Activated naive CD4-positive, alpha-beta T cell treated with Interleukin-2 at 50 U/mL for 16 hours (primary cell): ENCODE results near the gene PLD2.

ENCODE experiments used
- DNase-seq: peaks from one replicate; pipeline ENCODE4 v3.0.0-alpha.2; 2020

The PLD2 gene

DNA sequence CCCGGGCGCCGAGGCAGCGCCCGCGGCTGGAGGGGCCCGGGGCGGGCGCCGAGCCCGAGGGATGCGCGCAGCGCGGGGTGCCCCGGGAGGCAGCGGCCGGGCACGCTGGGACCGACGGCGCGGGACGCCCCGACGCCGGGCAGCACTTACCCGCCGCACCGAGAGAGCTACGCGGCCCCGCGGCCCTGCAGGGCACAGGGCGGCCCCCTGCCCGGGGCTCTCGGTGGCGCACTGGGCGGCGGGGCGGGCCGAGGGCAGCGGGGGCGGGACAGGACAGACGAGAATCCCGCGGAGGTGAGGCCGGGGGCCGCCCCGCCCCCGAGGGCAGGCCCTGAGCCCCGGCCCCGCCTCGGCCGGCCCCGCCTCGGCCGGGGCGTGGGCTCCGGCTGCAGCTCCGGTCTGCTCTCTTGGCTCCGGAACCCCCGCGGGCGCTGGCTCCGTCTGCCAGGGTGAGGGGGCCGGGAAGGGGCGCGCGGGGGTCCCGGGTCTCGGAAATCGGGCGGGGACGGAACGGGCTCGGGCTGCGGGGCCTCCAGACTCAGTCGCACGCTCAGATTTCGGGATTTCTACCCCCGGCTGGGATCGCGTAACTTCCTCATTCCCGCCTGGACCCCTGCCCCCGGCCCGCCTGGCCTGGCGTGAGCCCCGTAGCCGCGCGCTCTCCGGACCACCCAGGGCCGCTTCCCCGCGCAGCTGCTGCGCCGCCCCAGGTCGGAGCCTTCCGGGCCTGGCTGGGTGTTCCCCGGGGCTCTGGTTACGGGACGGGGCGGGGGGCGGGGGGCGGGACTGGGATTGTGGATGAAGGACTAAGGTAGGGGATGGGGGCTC, at the start of gene PLD2:
Gene PLD2 (plus strand): TSS at position 376 of the 828 bp plus-strand sequence. CDS start 621 bp downstream, outside the sequence.
- DNase-seq: peak; percentile 88

- DNase-seq: no peak
These were observed 47.1 kb upstream of the PLD2 start for GRCh38 chr17:4759776-4760236.

DNA sequence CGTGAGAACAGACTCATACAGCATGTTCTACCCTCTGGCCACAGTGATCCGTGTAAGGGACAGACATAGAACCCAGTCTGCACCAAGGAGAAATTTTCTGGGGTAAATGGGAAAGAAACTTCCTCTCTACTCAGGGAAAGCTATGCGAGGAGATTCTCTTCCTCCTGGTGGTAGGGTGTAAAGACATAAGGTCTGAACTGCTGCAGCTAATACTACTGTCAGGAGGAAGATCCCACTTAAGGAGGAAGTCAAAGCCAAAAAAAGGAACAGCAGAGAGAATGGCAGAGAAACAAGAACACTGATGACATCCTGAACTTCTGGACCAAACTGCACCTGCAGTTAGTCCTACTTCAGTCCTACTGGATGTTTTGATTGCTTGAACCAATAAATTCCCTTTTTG, 42.4 kb upstream of the PLD2 start:
- no peak for DNase-seq

- no peak for DNase-seq
These were observed 40.8 kb upstream of the PLD2 start for GRCh38 chr17:4766201-4766600.

DNA sequence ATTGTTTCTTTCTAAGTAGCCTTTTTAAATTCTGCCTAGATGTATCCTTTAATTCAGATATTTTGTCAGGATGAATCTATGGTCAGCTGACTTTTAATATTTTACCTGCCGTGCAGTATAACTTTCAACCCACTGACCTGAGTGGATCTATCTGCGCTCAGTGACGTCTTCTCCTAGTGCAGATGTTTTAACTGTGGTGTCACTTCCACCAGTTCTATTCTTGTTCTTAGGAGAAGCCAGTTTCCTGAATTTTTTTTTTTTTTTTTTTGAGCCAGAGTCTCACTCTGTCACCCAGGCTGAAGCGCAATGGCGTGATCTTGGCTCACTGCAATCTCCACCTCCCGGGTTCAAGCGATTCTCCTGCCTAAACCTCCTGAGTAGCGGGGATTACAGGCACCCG, 40.2 kb upstream of the PLD2 start:
- DNase-seq: no peak

- DNase-seq: no peak
These were observed 38.7 kb upstream of the PLD2 start for GRCh38 chr17:4768298-4768697.

- DNase-seq: no peak
These were observed 37.3 kb upstream of the PLD2 start for GRCh38 chr17:4769628-4770027.

DNA sequence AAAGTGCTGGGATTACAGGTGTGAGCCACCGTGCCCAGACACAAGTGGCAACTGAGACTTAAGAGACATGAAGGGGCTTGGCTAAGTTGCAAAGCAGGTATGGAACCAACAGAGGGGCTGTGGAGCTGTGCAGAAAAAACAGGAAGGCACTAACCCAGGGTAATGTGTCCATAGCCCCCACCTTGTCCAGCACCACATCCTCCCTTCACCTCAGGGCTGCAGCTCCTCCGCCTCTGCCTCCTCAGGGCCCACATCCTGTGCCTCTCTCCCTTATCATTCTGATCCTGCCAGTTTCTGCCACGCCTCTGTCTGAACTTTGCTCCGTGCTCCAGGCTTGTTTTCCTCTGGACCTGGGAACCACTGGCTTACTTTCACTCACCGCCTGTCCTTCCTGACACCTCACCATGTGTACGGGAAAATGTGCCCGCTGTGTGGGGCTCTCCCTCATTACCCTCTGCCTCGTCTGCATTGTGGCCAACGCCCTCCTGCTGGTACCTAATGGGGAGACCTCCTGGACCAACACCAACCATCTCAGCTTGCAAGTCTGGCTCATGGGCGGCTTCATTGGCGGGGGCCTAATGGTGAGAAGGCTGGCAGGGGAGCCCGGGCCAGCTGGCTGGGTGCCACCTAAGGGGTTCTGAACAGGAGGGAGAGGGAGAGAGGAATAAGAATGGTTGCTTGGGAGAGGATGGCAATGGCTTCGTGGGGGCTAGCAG, 35.3 kb upstream of the PLD2 start, which contains the start of gene TM4SF5:
Gene TM4SF5 (plus strand): TSS at position 368 of the 716 bp plus-strand sequence. CDS start 37 bp downstream, at position 405.
- DNase-seq: no peak

DNA sequence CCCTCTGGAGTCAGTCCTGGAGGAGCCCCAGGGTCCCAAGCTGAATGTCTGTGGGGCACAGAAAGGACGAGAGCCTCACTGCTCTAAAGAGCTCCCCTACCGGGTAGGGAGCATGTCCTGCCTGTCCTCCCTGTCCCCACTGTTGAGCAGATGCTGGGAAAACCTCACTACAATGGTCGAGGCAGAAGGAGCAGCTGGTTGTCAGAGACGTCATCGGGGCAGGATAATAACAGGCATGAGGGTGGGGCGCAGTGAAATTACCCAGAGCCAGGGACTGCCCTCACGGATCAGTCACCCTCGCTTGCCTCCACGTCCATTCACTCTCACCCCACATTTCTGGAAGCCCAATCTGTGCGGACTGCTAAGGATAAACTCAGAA, 34.7 kb upstream of the PLD2 start:
- DNase-seq: no peak

GRCh38 chr17:4777969-4778760, 28.8 kb upstream of the PLD2 start:
- no peak for DNase-seq

- no peak for DNase-seq
These were observed 26.5 kb upstream of the PLD2 start for GRCh38 chr17:4780325-4780955.

- DNase-seq: no peak
These were observed 24.3 kb upstream of the PLD2 start for GRCh38 chr17:4782652-4783051.

- peak; percentile 22 for DNase-seq
These were observed 21.4 kb upstream of the PLD2 start for GRCh38 chr17:4785311-4786105.

- no peak for DNase-seq
These were observed 20.8 kb upstream of the PLD2 start, which contains the start of gene VMO1 for GRCh38 chr17:4786106-4786511. VMO1 (minus strand) TSS chr17:4786364; CDS start chr17:4786352, 12 bp downstream.

GRCh38 chr17:4786516-4786915, 20.4 kb upstream of the PLD2 start:
- DNase-seq: no peak

DNA sequence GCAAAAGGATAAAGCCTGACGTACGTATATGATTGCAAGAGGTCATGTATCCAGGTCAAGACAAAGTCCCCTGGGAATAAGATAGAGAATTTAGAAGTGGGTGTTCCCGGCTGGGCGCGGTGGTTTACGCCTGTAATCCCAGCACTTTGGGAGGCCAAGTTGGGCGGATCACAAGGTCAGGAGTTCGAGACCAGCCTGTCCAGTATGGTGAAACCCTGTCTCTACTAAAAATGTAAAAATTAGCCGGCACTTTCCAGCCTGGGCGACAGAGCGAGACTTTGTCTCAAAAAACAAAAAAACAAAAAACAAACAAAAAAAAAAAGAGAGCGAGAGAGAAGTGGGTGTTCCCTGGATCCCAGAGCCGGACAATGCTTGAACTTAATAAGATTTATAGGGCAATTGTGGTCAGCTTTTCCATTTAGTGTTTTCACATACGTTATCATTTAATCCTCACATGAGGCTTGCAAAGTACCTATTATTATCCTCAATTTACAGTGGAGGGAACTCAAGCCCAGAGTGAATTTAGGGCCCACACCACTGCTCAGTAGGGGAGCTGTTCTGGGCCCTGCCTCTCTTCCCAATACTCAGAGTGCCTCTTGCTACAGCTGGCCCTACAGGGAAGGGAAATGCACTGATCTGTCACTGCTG, 18.7 kb upstream of the PLD2 start:
- no peak for DNase-seq

GRCh38 chr17:4788807-4789700, 17.9 kb upstream of the PLD2 start, which contains the start of gene GLTPD2:
GLTPD2 (plus strand) TSS chr17:4788964; CDS start chr17:4789012, 48 bp downstream.
- DNase-seq: no peak

GRCh38 chr17:4789701-4789950, 17.3 kb upstream of the PLD2 start:
- no peak for DNase-seq

DNA sequence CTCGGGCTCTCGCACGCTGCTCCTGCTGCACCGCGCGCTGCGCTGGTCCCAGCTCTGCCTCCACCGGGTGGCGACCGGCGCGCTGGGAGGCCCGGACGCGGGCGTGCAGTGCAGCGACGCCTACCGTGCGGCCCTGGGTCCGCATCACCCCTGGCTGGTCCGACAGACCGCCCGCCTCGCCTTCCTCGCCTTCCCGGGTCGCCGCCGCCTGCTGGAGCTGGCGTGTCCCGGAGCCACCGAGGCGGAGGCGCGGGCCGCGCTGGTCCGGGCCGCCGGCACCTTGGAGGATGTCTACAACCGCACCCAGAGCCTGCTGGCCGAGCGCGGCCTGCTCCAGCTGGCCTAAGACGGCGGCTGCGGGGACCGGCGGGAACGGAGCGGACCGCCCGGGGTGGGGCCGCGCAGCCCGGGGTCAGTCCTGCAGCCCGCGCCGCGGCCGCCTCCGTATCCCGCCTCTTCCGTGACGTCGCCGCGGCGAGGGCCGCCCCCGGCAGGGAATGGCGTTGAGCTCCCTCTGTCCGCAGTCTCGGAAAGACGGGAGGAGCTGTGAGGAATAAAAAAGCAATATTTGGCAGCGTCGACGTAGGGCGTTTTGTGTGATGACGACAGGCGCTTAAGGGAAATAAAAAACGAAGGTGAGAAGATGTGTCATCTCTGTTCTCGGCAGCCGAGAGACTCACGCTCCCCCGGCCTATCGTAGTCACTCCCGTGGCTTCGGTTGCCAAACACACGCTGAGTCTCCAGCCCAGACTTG, 16.8 kb upstream of the PLD2 start:
- peak; percentile 80 for DNase-seq

DNA sequence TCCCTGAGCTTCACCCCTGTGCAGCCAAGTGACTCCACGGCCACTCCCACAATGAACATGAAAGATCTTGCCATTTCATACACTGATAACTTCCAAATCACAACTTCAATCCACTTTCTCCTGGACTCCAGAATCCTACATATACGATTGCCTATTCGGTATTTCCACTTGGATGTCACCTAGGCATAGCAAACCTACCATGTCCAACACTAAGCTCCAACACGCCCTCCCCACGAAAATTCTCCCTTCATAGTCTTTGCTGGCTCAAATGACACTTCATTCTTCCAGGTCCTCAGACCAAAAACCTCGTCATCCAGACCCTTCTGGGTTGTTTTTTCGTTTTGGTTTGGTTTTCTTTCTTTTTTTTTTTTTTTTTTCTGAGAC, 16.3 kb upstream of the PLD2 start:
- no peak for DNase-seq
